Endothelial cell (in vitro differentiated cells): ENCODE measurements around the gene ZNF469. TPM values are rescaled to one million over a fixed set of nuclear protein-coding genes. Genes with fewer than 3 reads are reported as not detected.

Experiments
- DNase-seq: peaks from one replicate; pipeline ENCODE4 v3.0.0; 2021; ENCODE audit warnings: low spot score
- H3K27ac Mint-ChIP-seq: one replicate; pipeline ENCODE4 v1.8.0; 2021; ENCODE audit warnings: mixed read lengths, inconsistent platforms; ENCODE audit not compliant: unreplicated experiment
- H3K27me3 Mint-ChIP-seq: one replicate; pipeline ENCODE4 v1.8.0; 2021; ENCODE audit warnings: mild to moderate bottlenecking, moderate library complexity, mixed read lengths, inconsistent platforms; ENCODE audit not compliant: unreplicated experiment
- H3K36me3 Mint-ChIP-seq: one replicate; pipeline ENCODE4 v1.8.0; 2021; ENCODE audit warnings: mild to moderate bottlenecking, low read depth, mixed read lengths, inconsistent platforms; ENCODE audit not compliant: unreplicated experiment
- H3K4me1 Mint-ChIP-seq: one replicate; pipeline ENCODE4 v1.8.0; 2021; ENCODE audit warnings: mild to moderate bottlenecking, mixed read lengths, inconsistent platforms; ENCODE audit not compliant: unreplicated experiment
- H3K4me3 Mint-ChIP-seq: one replicate; pipeline ENCODE4 v1.8.0; 2021; ENCODE audit warnings: mild to moderate bottlenecking, mixed read lengths, inconsistent platforms; ENCODE audit not compliant: unreplicated experiment
- H3K9me3 Mint-ChIP-seq: one replicate; pipeline ENCODE4 v1.8.0; 2021; ENCODE audit warnings: mixed read lengths, inconsistent platforms; ENCODE audit not compliant: unreplicated experiment
- CTCF ChIP-seq: fragments of 200-600 bp; sonication (generic); IDR thresholded peaks from one replicate; pipeline ENCODE4 v1.5.0; 2021; ENCODE audit warnings: antibody characterized with exemption; ENCODE audit not compliant: unreplicated experiment
- long read RNA-seq: library from polyadenylated mRNA; unstranded; transcript quantifications from one replicate; pipeline ENCODE4 v2.0.0, GENCODE V29; 2020; ENCODE audit not compliant: unreplicated experiment
- total RNA-seq: library from RNA; stranded (reverse); fragmentation: NEBNext Ultra II Directional; extraction: Animal tissue kit (Norgen Biotek cat#: 25700); gene quantifications from one replicate; pipeline ENCODE4 v1.2.1, GENCODE V29; 2021; ENCODE audit not compliant: unreplicated experiment

Gene ZNF469
- 14.7 TPM for total RNA-seq
- long read RNA-seq, full-length matches to known transcripts: 1 of 1 reads
- long read RNA-seq, partial matches to known transcripts: 0 of 1 reads
- long read RNA-seq, other reads (novel, unspliced or antisense): 0 of 1 reads

- Mint-ChIP-seq H3K27ac (peak within 1 kb of the TSS; percentile 81), H3K36me3 (no peaks in the 10 kb centered on the region), H3K9me3 (no peaks in the 10 kb centered on the region), H3K4me3 (peak within 1 kb of the TSS; percentile 82), H3K27me3 (peaks cover 22% of the 10 kb centered on the region), H3K4me1 (peaks cover 4% of the 10 kb centered on the region)
- DNase-seq: peak; percentile 43
- TF ChIP-seq CTCF: no peak
These were observed at the start of gene ZNF469 for GRCh38 chr16:88382491-88383400. Gene ZNF469 (plus strand): TSS chr16:88382959. CDS start chr16:88427471, 44,512 bp downstream.

GRCh38 chr16:88333848-88334777 is 48.6 kb upstream of the ZNF469 start:
- DNase-seq: no peak
- Mint-ChIP-seq H3K36me3 (no peaks in the 10 kb centered on the region), H3K9me3 (no peaks in the 10 kb centered on the region), H3K4me3 (no peak overlapping the region), H3K27me3 (peaks cover 12% of the 10 kb centered on the region), H3K4me1 (no peaks in the 10 kb centered on the region), H3K27ac (no peak overlapping the region)
- no peak for TF ChIP-seq CTCF

- Mint-ChIP-seq H3K4me1 (no peaks in the 10 kb centered on the region), H3K27ac (no peak overlapping the region), H3K27me3 (peaks cover 12% of the 10 kb centered on the region), H3K9me3 (no peaks in the 10 kb centered on the region), H3K4me3 (no peak overlapping the region), H3K36me3 (no peaks in the 10 kb centered on the region)
- TF ChIP-seq CTCF: no peak
- DNase-seq: no peak
These were observed 47.7 kb upstream of the ZNF469 start for GRCh38 chr16:88334778-88335720.

- Mint-ChIP-seq H3K4me1 (no peaks in the 10 kb centered on the region), H3K36me3 (no peaks in the 10 kb centered on the region), H3K27ac (no peak overlapping the region), H3K9me3 (no peaks in the 10 kb centered on the region), H3K27me3 (peaks cover 12% of the 10 kb centered on the region), H3K4me3 (no peak overlapping the region)
- no peak for TF ChIP-seq CTCF
- DNase-seq: no peak
These were observed 45.7 kb upstream of the ZNF469 start for GRCh38 chr16:88337021-88337420.
